OCI-M2 (cell line): Measurements from ENCODE around the gene CHCHD5.
"Not testable (repeated sequence)": the region's sequence is repeated elsewhere in the genome, so short reads cannot be mapped to it uniquely, and the experiment has no call there.

ENCODE experiments used
- DNase-seq: peaks from one replicate; lab custom pipeline; 2025; ENCODE audit not compliant: unreplicated experiment; lab: John Stamatoyannopoulos, UW

CHCHD5 gene

DNA sequence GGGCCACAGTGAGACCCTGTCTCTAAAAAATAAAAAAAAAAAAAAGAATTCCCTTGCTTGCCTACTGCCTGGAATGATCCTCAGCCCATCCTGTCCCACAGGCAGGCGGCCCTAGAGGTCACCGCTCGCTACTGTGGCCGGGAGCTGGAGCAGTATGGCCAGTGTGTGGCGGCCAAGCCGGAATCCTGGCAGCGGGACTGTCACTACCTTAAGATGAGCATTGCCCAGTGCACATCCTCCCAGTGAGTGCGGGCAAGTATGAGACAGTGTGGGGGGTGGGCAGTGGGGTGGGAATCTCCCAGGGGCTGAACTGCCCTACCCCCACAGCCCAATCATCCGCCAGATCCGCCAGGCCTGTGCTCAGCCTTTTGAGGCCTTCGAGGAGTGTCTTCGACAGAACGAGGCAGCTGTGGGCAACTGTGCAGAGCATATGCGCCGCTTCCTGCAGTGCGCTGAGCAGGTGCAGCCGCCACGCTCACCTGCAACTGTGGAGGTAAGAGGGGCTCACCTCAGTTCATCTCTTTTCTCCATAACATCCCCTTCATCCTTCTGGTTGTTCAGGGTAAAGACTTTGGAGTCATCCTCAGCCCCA is 1.6 kb downstream of the CHCHD5 start:
- no peak for DNase-seq

GRCh38 chr2:112588611-112589045 is 4.2 kb downstream of the CHCHD5 start:
- no peak for DNase-seq

DNA sequence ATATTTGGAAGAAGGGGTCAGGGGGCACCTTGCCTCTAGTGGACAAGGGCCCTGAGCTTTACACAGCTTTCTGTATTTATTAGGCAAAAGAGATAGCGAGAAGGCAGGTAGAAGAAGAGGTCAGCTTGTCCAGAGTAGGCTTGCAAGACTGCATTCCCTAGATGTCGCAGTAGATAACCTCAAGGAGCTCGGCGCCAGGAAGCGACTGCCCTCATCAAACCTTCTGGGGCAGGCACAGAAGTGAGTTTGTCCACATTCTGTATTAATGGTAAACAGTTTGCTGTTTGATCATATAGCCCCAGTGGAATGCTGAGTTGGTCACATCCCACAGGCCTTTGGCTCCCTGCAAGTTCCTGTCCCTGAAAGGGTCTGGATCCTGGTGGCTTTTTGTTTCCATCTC is 7.0 kb downstream of the CHCHD5 start:
- no peak for DNase-seq

DNA sequence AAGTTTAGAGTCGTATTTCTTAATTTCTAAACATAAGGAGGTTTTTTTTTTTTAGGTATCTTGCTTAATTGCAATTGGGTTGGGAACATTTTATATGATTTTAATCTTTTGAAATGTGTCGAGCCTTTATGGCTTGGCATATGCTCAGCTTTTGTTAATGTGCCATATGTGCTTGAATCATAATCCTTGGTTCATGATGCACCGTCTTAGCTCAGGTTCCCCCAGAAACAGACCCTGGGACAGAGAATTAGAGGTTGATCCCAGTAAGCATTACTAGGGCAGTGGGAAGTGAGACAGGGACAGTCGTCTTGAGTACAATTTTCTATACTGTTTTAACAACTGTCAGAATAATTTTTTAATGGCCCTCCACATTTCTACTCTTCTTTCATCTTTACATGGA is 9.3 kb downstream of the CHCHD5 start:
- DNase-seq: no peak

DNA sequence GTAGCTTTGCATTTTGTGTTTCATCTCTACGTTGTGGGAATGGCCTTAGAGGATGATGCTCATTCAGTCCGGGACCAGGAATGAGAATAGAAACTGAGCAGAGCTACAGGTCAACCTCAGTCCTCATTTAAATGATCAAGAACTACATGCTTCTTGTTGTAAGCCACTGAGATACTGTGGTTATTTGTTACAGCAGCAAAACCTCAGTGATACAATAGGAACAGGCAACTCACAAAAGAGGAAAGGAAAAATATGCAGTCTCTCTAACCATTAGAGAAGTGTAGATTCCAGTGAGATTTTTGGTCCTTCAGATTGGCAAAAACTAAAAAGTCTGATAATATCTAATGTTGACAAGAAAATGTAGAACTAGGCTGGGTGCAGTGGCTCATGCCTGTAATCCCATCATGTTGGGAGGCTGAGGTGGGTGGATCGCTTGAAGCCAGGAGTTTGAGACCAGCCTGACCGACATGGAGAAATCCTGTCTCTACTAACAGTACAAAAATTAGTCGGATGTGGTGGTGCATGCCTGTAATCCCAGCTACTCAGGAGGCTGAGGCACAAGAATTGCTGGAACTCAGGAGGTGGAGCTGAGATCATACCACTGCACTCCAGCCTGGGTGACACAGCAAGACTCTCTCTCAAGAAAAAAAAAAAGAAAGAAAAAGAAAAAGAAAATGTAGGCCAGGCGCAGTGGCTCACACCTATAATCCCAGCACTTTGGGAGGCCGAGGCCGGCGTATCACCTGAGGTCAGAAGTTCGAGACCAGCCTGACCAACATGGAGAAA is 13.3 kb downstream of the CHCHD5 start:
- no peak for DNase-seq

- DNase-seq: no peak
Observed at GRCh38 chr2:112600634-112601033, 16.2 kb downstream of the CHCHD5 start.

GRCh38 chr2:112601754-112602153 is 17.3 kb downstream of the CHCHD5 start:
- no peak for DNase-seq

- no peak for DNase-seq
Observed at GRCh38 chr2:112602917-112603316, 18.5 kb downstream of the CHCHD5 start.

- DNase-seq: no peak
Observed at GRCh38 chr2:112603731-112604130, 19.3 kb downstream of the CHCHD5 start.

DNA sequence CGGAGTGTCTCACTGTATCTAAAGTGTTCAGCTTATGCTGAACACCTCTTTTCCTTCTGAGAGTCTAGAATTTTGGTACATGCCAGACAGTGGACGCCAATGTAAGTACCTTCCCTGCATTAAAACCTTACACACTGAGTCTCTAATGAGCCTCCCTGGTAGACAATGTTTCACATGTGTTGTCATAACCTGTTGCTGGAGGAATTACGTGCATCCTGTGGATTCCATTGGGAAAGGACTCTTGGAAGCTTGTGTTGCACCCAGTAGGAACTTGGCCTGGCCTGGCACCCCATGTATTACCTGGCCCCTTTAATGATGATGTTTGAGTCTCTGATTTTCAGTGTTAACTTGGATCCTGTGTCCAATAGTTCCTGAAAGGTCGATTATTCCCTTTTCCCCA is 20.5 kb downstream of the CHCHD5 start:
- no peak for DNase-seq

- DNase-seq: no peak
Observed at GRCh38 chr2:112605926-112606325, 21.5 kb downstream of the CHCHD5 start.

GRCh38 chr2:112606547-112606946 is 22.1 kb downstream of the CHCHD5 start:
- DNase-seq: no peak

GRCh38 chr2:112607680-112608438 is 23.4 kb downstream of the CHCHD5 start:
- DNase-seq: no peak

- DNase-seq: not testable (repeated sequence)
Observed at GRCh38 chr2:112609320-112609719, 24.9 kb downstream of the CHCHD5 start.

DNA sequence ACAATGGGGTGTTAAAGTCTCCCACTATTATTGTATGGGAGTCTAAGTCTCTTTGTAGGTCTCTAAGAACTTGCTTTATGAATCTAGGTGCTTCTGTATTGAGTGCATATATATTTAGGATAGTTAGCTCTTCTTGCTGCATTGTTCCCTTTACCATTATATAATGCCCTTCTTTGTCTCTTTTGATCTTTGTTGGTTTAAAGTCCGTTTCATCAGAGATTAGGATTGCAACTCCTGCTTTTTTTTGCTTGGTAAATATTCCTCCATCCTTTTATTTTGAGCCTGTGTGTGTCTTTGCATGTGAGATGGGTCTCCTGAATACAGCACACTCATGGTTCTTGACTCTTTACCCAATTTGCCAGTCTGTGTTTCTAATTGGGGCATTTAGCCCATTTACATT is 27.9 kb downstream of the CHCHD5 start:
- not testable (repeated sequence) for DNase-seq

DNA sequence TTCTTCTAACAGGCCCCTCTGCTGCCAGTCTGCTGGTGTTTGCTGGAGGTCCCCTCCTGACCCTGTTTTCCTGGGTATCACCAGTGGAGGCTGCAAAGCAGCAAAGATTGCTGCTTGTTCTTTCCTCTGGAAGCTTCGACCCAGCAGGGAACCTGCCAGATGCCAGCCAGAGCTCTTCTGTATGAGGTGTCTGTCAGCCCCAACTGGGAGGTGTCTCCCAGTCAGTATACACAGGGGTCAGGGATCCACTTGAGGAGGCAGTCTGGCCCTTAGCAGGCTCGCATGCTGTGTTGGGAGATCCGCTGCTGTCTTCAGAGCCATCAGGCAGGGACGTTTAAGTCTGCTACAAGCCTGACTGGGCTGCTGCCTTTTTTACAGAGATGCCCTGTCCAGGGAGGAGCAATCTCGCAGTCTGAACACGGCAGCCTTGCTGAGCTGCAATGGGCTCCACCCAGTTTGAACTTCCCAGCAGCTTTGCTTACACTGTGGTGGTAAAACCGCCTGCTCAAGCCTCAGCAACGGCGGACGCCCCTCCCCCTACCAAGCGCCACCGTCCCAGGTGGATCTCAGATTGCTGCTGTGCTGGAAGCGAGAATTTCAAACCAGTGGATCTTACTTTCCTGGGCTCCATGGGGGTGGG is 29.9 kb downstream of the CHCHD5 start:
- DNase-seq: no peak

DNA sequence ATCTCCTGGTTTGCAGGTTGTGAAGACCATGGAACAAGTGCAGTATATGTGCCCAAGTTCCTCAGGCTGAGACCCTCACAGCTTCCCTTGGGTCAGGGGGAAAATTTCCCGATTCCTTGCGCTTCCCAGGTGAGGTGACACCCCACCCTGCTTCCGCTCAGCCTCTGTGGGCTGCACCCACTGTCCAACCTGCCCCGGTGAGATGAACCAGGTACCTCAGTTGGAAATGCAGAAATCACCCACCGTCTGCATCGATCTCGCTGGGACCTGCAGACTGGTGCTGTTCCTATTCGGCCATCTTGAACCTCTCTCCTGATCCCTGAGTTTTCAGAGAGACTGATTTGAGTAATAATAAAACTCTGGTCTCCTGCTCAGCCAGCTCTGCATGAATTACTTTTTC is 30.6 kb downstream of the CHCHD5 start:
- no peak for DNase-seq

DNA sequence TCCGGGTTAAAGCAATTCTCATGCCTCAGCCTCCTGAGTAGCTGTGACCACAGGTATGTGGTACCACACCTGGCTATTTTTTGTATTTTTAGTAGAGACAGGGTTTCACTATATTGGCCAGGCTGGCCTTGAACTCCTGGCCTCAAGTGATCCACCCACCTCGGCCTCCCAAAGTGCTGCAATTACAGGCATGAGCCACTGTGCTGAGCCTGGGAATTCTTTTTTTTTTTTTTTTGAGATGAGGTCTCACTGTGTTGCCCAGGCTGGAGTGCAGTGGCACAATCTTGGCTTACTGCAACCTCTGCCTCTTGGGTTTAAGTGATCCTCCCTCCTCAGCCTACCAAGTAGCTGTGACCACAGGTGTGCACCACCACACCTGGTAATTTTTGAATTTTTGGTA is 31.4 kb downstream of the CHCHD5 start:
- DNase-seq: not testable (repeated sequence)

DNA sequence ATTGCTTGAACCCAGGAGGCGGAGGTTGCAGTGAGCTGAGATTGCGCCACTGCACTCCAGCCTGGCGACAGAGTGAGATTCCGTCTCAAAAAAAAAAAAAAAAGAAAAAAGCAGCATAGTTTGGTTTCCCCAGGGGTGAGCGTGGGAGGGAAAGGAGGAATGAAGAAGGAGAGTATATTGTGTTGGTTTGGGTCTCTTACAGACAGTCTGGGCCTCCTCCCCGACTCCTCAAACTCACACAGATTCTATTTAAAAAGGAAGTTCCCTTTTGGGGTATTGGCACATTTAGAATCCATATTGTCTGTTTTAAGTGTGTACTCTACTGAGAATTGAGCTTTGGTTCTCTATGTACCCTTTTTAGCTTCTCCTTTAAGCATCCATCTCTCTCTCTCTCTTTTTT is 34.0 kb downstream of the CHCHD5 start:
- no peak for DNase-seq

GRCh38 chr2:112621790-112622527 is 37.5 kb downstream of the CHCHD5 start:
- DNase-seq: no peak

- DNase-seq: no peak
Observed at GRCh38 chr2:112622528-112622849, 38.1 kb downstream of the CHCHD5 start.
